Measurements from ENCODE around the gene ELOVL1.
"Not testable (repeated sequence)": the region's sequence is repeated elsewhere in the genome, so short reads cannot be mapped to it uniquely, and the experiment has no call there.

The ELOVL1 gene

DNA sequence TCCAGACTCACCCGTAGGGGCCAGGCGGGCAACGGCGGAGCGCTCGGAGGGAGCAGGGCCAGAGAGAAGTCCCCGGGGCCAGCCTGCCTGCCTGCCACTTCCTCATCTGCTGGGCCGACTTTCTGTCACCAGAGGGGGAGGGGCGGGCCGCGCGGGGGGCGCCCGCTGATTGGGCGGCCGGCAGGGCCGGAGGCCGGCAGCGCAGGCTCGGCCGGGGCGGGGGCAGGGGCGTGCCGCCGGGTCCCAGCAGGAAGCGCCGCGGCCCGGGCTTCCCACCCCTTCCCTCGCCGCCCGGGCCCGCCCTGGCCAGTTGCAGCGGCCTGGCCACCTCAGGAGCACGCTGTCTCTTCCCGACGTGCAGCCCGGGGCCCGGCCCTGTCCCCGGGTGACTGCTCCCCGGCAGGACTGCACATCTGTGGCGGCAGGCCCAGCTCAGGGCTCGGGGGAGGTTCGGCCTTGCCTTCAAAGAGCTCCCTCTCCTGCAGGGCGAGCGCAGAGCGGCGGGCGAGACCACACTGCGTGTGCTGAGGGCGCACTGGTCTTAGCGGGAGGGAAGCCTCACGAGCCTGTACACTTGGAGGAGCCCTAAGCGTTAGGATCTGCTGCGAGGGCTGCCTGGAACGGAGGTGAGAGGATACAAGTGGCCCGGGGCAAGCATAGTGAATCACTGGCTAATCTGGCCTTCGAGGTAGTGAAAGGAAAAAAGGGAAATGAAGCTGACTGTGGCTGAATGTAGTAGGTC lies at the start of gene ELOVL1:
Gene ELOVL1, minus strand, starts transcription at position 108 of the 742 bp plus-strand sequence. CDS start 2,402 bp downstream, outside the sequence.
- peak; percentile 91 for DNase-seq (ENCODE audit: low spot score)

DNA sequence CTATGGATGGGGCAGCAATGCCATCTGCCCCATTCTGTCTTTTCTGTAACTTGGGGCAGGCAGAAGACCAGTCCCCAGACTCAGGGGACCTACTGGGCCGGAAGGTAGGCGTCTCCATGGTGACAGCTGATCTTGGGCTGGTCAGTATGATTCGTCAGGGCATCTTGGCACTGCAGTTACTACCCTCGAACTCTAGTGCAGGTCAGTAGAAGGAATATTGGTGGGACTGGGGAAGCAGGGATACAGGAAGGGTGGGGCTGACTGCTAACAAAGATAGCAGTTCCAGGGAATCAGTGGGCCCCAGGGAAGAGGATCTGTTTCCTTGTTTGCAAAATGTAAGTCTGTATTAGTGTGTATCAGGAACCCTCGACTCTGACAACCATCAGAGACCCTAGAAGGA lies 48.1 kb upstream of the ELOVL1 start:
- no peak for DNase-seq (ENCODE audit: low spot score)

DNA sequence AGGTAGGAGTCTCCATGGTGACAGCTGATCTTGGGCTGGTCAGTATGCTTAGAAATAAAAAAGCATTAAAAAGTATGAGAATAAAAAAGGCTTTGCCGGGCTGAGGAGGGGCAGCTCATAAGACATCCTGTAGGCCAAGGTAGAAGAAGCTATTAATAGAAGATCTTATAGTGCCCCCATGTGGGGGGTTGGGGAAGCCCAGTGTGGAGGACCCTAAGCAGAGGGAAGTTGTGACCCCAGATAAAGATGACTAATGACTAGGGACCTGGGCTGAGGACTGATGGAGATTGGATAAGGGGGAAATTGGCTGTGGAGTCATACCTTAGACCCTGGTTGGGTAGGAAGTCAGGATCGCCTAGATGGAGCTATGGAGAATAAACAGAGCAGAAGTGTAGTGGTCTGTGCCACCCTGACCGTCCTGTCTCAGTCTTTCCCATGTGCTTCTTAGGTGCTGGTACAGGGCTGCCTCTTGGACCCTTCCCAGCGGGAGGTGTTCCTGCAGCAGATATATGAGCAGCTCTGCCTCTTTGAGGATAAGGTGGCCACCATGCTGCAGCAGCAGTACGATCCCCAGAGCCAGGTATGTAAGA lies 46.9 kb upstream of the ELOVL1 start:
- peak; percentile 34 for DNase-seq (ENCODE audit: low spot score)

DNA sequence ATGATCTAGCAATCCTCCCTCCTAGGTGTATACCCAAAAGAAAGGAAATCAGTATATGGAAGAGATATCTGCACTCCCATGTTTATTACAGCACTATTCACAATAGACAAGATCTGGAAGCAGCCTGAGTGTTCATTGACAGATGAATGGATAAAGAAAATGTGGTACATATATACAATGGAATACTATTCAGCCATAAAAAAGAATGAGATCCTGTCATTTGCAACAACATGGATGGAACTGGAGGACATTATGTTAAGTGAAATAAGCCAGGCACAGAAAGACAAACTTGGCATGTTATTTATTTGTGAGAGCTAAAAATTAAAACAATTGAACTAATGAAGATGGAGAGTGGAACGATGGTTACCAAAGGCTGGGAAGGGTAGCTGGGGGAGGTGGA lies 45.6 kb upstream of the ELOVL1 start:
- DNase-seq (ENCODE audit: low spot score): not testable (repeated sequence)

DNA sequence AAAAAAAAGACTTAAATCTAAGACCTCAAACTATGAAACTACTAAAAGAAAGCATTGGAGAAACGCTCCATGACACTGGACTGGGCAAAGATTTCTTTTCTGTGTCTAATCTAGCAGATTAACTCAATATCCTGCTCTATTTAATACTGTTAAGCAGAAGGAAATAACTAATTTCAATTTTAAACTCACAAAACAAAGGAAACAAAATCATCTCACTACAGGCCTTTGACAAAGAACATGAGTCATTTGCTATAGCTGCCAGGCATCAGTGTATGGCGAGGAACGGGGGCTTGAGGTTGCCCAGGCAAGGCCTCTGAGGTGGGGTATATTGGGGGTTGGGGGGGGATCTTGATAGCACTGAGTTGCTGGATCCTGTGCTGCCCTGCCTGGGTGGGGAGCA lies 42.8 kb upstream of the ELOVL1 start:
- DNase-seq (ENCODE audit: low spot score): no peak

DNA sequence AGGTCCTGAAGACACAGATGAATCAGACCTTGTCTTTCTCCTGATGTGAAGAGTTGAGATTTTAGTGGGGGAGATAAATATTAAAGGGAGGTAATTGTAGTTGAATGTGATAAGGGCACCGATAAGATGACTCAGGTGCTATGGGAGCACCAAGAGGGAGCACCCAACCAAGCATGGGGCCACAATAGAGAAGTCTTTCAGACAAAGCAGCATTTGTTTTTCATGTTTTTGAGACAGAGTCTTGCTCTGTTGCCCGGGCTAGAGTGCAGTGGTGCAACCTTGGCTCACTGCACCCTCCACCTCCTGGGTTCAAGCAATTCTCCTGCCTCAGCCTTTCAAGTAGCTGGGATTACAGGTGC lies 38.0 kb upstream of the ELOVL1 start:
- DNase-seq (ENCODE audit: low spot score): no peak

DNA sequence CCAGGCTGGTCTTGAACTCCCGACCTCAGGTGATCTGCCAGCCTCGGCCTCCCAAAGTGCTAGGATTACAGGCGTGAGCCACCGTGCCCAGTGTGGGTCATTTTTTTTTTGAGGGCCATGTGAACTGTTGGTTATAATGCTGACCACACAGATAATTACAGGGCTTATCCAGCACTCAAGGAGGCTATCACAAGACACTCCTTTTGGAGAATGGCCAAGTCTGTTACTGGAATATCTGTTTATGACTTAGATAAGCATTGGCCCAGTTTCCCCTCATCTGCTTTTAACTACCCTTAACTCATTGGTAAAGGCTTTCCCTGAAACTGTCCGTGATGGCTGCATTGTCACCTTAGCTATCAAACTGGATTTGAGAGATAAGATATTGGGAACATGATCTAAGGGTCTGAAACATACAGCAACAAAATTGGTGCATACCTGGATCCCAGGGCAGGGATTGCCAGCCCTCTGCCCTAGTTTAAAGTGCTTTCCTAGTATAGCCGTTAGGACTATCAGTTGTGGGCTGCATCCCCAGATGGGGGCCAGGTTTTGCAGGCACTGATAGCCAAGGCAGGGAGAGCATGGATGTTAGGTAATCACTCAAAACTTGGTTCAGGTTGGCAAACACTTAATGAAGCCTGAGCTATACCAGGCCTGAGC lies 37.5 kb upstream of the ELOVL1 start:
- no peak for DNase-seq (ENCODE audit: low spot score)

DNA sequence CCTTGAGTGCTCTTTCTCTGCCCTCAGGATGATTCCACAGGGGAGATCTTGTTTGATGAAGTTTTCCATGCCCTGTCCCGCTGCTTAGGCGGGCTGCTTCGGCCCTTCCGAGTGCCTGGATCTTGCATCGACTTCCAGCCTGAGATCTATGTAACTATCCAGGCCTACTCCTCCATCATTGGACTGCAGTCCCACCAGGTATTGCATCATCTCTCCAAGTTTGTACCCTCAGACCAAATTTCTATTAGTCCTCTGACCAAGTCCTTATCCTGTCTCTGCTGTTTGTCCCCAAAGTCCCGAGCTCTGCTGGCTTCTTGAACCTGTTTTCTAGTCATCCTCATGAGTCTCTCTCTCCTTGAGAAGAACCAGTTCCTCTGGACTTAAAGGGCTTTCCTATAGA lies 36.5 kb upstream of the ELOVL1 start:
- no peak for DNase-seq (ENCODE audit: low spot score)

DNA sequence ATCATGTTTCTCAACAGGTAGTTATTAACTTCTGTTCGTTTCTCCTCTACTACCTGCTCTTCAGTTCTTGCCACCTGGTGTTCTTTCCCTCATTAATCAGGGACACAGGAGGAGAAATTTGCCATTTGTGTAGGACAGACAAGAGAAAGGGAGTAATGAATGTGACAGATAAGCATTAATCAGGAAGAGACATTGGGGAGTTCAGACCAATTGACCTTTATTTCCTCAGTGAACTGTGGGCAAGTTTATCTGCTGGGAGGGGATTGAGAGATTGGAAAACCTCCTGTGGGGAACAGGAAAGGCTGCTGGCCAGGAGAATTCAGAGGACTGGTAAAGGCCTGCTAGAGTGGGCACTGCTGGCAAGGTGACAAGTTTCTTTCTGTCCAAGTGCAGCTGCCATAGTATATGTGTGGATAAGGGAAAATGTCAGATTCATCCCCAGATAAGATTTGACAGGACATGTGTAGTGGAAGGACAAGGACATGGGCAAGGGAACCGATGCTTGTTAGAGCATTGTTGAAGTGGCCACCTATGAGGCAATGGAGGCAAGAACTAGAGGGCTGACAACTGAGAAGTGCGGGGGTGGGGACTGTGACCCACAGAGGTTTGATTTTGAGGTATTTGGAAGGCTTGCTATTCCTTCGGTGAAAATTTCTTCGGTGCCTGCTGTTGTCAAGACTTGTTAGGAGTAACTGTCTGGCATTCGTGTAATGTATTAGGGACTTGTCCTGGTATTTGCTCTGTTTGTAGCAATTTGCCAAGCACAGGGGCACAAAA lies 34.5 kb upstream of the ELOVL1 start:
- no peak for DNase-seq (ENCODE audit: low spot score)

DNA sequence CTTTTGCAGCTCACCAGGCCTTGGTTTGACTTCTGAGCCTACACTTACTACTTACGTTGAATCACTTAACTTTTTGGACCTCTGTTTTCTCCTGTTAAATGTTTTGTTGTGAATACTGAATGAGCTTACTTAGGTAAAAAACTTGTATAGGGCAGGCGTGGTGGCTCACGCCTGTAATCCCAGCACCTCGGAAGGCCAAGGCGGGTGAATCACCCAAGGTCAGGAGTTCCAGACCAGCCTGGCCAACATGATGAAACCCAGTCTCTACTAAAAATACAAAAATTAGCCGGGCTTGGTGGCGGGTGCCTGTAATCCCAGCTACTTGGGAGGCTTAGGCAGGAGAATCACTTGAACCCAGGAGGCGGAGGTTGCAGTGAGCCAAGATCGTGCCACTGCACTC lies 32.6 kb upstream of the ELOVL1 start:
- DNase-seq (ENCODE audit: low spot score): not testable (repeated sequence)

DNA sequence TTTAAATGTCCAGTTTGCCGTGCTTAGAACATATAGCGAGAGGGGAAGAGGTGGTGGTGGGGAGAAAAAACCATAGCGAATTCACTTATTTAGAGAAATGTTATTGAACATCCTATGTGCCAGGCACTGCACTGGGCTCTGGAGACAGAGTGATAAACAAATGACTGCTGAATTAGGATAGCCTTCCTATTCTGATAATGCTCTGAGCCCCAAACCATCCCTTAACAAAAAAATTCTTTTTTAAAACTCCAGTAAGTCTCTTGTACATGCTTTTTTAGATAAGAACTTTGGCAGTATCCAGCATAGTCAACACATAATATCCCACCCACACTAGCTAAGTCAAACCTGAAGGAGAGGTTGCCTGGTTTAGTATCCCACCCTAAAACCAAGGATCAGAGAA lies 30.4 kb upstream of the ELOVL1 start:
- no peak for DNase-seq (ENCODE audit: low spot score)

DNA sequence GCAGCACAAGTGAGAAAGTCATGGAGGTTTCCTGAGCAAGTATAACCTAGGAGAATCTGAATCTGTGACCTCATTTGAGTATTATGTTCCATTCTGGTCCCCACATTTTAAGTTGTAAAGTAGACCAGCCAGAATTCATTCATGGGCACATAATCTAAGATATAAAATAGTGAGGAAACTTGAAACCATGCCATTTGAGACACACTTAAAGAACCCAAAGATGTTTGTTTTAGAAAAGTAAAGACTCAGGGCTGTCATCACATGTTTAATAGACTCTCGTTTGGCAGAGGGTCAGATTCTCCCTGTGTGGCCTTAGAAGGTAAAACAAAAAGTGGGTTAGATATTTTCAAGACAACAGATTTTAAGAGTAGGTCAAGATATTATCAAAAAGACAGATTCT lies 28.2 kb upstream of the ELOVL1 start:
- DNase-seq (ENCODE audit: low spot score): no peak

DNA sequence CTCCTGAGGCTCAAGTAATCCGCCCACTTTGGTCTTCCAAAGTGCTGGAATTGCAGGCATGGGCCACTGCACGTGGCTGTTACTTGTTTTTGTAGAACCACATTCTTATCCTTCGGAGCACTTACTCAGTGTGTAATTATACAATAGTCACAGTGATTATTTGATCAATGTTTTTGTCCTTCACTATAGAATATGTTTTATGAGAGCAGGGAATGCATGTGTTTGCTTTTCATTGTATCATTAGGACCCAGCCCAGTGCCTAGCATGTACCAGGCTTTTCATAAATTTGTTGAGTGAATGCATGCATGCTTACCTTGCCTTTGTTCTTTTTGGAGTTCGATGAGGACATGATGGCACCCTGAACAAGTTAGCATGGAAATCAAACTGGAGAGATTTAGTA lies 27.7 kb upstream of the ELOVL1 start:
- no peak for DNase-seq (ENCODE audit: low spot score)

DNA sequence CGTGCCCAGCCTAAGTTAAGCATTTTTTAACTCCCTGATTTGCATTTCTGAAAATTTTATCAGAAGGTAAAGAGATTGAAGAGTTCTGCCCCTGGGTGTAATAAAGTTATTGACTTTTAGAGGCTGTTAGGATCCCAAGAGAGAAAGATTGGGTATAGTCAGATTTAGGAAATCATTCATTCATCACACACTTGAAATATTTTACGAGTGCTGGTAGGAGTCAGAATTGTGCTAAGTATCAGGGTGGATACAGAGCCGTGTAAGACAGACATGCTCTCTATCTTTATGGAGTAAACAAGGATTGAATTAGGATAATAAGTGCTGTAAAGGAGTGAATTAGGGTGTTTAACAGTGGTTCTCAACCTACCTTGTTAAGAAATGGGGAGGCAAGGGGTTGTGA lies 24.9 kb upstream of the ELOVL1 start:
- DNase-seq (ENCODE audit: low spot score): no peak

DNA sequence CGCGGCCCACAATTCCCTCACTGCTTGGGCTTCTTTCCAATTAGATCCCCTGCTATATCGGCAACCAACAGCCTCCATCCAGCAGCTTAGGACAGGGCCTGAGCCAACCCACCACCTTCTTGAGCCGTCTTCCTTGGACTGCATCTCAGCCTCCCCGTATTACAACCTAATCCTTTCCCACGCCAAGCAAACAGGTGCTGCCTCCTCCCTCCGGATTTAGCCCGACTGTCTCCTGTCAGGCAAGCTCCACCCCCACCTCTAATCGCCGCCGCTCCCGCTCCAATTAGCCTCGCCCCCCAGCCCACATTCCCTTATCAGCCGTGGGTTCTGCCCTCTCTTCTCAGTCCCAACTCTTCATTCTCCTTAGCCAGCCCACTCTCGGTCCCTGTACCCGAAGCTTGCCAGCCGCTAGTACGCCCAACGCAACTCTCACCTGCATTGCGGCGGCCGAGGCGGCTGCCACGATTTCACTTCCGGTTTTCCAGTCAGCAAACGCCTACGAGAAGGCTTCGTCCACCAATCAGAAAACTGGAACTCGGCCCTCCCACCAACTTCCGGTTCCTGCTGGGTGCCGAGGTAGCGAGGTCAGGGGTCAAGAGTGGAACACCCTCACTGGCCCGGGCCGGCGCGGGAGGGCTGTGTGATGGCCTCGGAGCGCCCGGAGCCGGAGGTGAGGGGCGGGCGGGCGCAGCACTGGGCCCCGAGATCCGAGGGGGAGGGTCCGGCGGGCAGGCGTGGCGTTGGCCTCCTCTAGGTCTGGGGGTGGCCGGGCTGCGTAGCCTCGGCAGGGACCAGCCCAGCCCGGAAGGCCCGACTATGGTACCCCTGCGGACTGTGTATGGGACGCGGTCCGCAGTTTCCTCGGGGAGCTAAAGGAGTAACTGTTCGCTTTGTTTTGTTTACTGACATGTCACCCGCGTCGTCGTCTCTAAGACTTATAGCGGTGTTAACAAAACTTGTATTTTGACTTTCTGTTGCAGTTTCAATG lies 21.8 kb upstream of the ELOVL1 start, which contains the start of the genes MED8 and SZT2:
Gene MED8, minus strand, starts transcription at position 475 of the 988 bp plus-strand sequence. Its CDS starts 36 bp downstream, at position 439.
Gene SZT2, plus strand, starts transcription at position 574 of the 988 bp plus-strand sequence. Its CDS starts 70 bp downstream, at position 644.
- DNase-seq (ENCODE audit: low spot score): peak; percentile 95

DNA sequence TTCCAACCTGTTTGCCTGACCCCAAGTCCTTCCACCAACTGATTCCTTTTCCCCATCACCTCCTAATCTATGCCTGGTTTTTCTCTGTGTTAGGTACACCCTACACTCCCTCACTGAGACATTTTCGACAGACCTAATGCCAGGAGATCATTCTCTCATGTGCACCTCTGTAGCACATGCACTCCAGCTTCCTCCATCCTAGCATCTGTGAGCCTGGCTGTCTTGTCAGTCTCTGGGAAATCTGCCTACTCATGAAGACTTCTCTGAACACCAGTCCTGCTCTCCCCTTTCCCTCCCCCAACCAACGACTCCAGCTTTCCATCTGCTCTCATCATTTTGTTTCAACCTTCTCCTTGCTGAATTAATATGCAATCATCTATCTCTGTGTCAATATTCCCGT lies 20.8 kb upstream of the ELOVL1 start:
- DNase-seq (ENCODE audit: low spot score): no peak

DNA sequence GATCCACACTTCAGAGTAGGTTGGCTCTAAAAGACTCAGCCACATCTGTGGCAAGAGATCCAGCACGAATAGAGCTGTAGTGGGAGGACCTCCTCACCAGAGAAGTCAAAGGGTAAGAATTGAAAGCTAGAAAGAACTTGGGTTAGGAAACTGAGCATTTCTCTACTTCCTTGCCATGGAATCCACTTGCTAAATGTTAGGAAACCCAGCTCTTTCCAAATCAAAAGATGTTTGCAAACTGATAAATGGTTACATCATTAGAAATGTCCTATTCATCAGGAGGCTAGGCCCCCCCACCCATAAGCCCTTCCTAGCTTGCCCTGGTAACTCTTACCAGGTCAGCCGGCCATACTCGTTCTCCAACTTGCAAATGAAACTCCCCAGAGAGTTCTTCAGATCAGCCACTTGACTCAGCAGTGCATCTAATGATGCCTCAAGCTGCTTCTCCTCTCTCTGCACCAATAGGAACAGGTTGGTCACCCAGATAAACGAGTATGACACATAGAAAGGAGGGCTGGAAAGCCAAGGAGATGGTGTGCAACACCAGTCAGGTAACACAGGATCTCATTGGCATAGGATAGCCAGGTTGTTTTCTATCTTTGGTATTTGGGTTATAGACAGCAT lies 20.3 kb upstream of the ELOVL1 start:
- DNase-seq (ENCODE audit: low spot score): no peak

DNA sequence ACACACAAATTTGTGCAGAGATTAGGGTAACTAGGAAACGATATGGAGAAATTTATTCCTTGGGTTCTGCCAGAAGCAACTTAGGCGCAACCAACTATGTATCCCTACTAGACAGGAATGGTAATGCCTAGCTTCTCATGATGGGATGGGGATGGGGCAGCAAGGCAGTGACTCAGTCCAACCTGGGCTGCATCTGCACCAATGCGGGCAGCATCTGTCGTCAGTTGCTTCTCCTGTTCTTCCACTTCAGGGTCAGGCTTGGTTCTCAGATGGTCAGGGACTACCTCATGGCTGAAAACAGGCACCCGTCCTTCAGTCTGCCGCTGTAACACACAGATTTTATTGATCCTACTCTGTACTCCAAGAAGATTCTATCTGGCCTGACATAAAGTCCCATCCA lies 18.9 kb upstream of the ELOVL1 start:
- DNase-seq (ENCODE audit: low spot score): no peak

DNA sequence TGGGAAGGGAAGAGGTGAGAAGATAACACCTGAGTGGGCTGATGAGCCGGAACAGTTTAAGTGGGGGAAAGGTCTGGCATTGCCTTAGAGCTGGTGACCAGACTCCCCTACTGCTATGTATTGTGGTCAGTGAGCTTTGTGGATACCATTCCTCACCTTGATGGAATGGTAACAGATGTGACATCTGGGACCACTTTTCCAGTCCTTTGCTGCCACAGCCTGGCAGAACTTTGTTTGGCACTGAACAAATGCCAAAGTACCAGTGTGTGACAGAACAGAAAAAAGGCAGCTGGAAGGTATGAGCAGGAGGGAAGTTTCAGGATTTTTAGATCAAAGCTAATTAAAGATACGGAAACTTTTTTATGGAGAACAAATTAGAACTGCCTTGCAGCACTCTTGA lies 15.6 kb upstream of the ELOVL1 start:
- peak; percentile 60 for DNase-seq (ENCODE audit: low spot score)

DNA sequence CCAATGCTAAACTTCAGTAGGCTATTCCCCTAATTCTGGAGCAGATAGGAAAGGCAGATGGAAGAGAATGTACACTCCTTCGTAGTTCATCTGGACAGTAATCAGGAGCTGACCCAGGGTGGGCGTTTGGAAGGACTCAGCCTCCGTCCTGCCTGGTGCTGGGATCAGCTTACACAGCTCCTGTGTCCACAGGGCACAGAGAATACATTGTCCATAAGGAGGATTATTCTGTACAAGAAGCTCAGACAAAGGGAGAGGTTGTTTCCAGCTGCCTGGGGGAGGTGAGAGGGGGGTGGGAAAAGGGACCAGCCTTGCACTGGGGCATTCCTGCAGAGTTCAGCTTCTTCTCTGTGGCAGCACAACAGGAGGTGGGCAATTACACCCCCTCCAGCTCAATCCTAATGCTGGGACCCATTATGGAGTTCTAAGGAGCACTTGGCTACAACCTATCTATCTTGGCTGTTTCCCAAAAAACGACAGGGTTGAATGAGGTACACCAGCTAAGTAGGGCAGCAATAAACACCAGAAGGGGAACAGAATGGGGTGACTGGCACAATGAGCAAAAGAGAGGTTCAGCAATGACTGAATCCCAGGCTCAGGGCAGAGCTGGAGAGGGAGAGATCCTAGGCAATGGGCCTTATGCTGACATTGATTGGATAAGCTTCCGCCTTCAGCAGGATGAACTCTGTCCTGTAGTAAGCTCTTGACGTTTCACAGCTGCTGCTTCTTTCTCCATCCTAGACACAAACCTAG lies 14.4 kb upstream of the ELOVL1 start:
- DNase-seq (ENCODE audit: low spot score): peak; percentile 93
